ENCODE data around the gene CRTC1.
"Not testable (repeated sequence)": the region's sequence is repeated elsewhere in the genome, so short reads cannot be mapped to it uniquely, and the experiment has no call there.

CRTC1 gene

GRCh38 chr19:18731562-18732008 lies 48.1 kb downstream of the CRTC1 start:
- DNase-seq = no peak

GRCh38 chr19:18733196-18733647 lies 49.7 kb downstream of the CRTC1 start:
- DNase-seq = no peak

GRCh38 chr19:18733762-18734332 lies 50.4 kb downstream of the CRTC1 start:
- not testable (repeated sequence) for DNase-seq

GRCh38 chr19:18735324-18735723 lies 51.8 kb downstream of the CRTC1 start:
- DNase-seq = no peak

- DNase-seq = no peak
Observed at GRCh38 chr19:18735752-18736151, 52.3 kb downstream of the CRTC1 start.

- DNase-seq = no peak
Observed at GRCh38 chr19:18736415-18737336, 53.2 kb downstream of the CRTC1 start.

- DNase-seq = no peak
Observed at GRCh38 chr19:18737337-18737953, 54.0 kb downstream of the CRTC1 start.

GRCh38 chr19:18737954-18738351 lies 54.5 kb downstream of the CRTC1 start:
- no peak for DNase-seq

GRCh38 chr19:18738961-18739690 lies 55.6 kb downstream of the CRTC1 start:
- no peak for DNase-seq

- DNase-seq = no peak
Observed at GRCh38 chr19:18741124-18742121, 57.9 kb downstream of the CRTC1 start.

- no peak for DNase-seq
Observed at GRCh38 chr19:18742324-18742723, 58.8 kb downstream of the CRTC1 start.

- no peak for DNase-seq
Observed at GRCh38 chr19:18742838-18743783, 59.6 kb downstream of the CRTC1 start.

- DNase-seq = no peak
Observed at GRCh38 chr19:18743784-18744418, 60.4 kb downstream of the CRTC1 start.

- no peak for DNase-seq
Observed at GRCh38 chr19:18745012-18745735, 61.7 kb downstream of the CRTC1 start.

GRCh38 chr19:18745931-18746330 lies 62.5 kb downstream of the CRTC1 start:
- DNase-seq = no peak

GRCh38 chr19:18746401-18747325 lies 63.2 kb downstream of the CRTC1 start:
- DNase-seq = no peak

GRCh38 chr19:18749362-18750231 lies 66.1 kb downstream of the CRTC1 start:
- no peak for DNase-seq

Data from activated naive CD4-positive, alpha-beta T cell treated with Interleukin-2 at 50 U/mL for 16 hours (primary cell).